Measurements from ENCODE around the gene RIMBP3C.
"Not testable (repeated sequence)": the region's sequence is repeated elsewhere in the genome, so short reads cannot be mapped to it uniquely, and the experiment has no call there.

Gene RIMBP3C

GRCh38 chr22:21551361-21551760 lies at the start of gene RIMBP3C:
TSS of gene RIMBP3C (minus strand) at chr22:21551461. CDS start at chr22:21550976, 485 bp downstream.
- not testable (repeated sequence) for H4K20me1 ChIP-seq (ENCODE audit: insufficient read depth, low read length, poor library complexity, severe bottlenecking); H3F3A ChIP-seq (ENCODE audit: low read depth); H3K9me3 ChIP-seq (ENCODE audit: insufficient read depth, low read depth, low read length); H3K9me2 ChIP-seq (replicated peaks; ENCODE audit: low read depth, low read length); H3K9ac ChIP-seq (ENCODE audit: low read depth, low read length, poor library complexity, severe bottlenecking); H3K27me3 ChIP-seq (ENCODE audit: insufficient read depth, low read length, poor library complexity, severe bottlenecking); H3K4me1 ChIP-seq (ENCODE audit: insufficient read depth, low read length, poor library complexity, severe bottlenecking); H3K79me2 ChIP-seq (ENCODE audit: insufficient read depth, low read length); H3K4me2 ChIP-seq (ENCODE audit: low read depth, low read length, poor library complexity, severe bottlenecking); H3K4me3 ChIP-seq (ENCODE audit: low read length, poor library complexity, severe bottlenecking); H3K36me3 ChIP-seq (ENCODE audit: insufficient read depth, low read length); H2AFZ ChIP-seq (ENCODE audit: low read length)

- no peaks in the 10 kb centered on the region for H3K4me1 ChIP-seq (ENCODE audit: insufficient read depth, low read length, poor library complexity, severe bottlenecking)
- no peaks in the 10 kb centered on the region for H3K9me2 ChIP-seq (replicated peaks; ENCODE audit: low read depth, low read length)
- H3K27me3 ChIP-seq (ENCODE audit: insufficient read depth, low read length, poor library complexity, severe bottlenecking): no peaks in the 10 kb centered on the region
- H3K9ac ChIP-seq (ENCODE audit: low read depth, low read length, poor library complexity, severe bottlenecking): no peak overlapping the region
- TF ChIP-seq CTCF (conservative IDR thresholded peaks at IDR 0.05; ENCODE audit: low read length) (no peak), EZH2phosphoT487 (IDR thresholded peaks at IDR 0.05; ENCODE audit: borderline replicate concordance) (no peak)
- no peak overlapping the region for H3K4me2 ChIP-seq (ENCODE audit: low read depth, low read length, poor library complexity, severe bottlenecking)
- H3F3A ChIP-seq (ENCODE audit: low read depth): no peaks in the 10 kb centered on the region
- H3K4me3 ChIP-seq (ENCODE audit: low read length, poor library complexity, severe bottlenecking): no peak overlapping the region
- no peaks in the 10 kb centered on the region for H3K9me3 ChIP-seq (ENCODE audit: insufficient read depth, low read depth, low read length)
- H3K36me3 ChIP-seq (ENCODE audit: insufficient read depth, low read length): peaks cover 54% of the 10 kb centered on the region; the same call in 1 of the 2 replicates
- peaks cover 96% of the 10 kb centered on the region for H3K79me2 ChIP-seq (ENCODE audit: insufficient read depth, low read length)
- H2AFZ ChIP-seq (ENCODE audit: low read length): no peak overlapping the region
- H4K20me1 ChIP-seq (ENCODE audit: insufficient read depth, low read length, poor library complexity, severe bottlenecking): peaks cover 78% of the 10 kb centered on the region
Observed at GRCh38 chr22:21599053-21599893, 48.0 kb upstream of the RIMBP3C start.

GRCh38 chr22:21598302-21598701 lies 47.0 kb upstream of the RIMBP3C start:
- no peak overlapping the region for H2AFZ ChIP-seq (ENCODE audit: low read length)
- H4K20me1 ChIP-seq (ENCODE audit: insufficient read depth, low read length, poor library complexity, severe bottlenecking): peaks cover 81% of the 10 kb centered on the region
- no peaks in the 10 kb centered on the region for H3K9me2 ChIP-seq (replicated peaks; ENCODE audit: low read depth, low read length)
- H3F3A ChIP-seq (ENCODE audit: low read depth): no peaks in the 10 kb centered on the region
- no peaks in the 10 kb centered on the region for H3K9me3 ChIP-seq (ENCODE audit: insufficient read depth, low read depth, low read length)
- no peak overlapping the region for H3K4me2 ChIP-seq (ENCODE audit: low read depth, low read length, poor library complexity, severe bottlenecking)
- no peaks in the 10 kb centered on the region for H3K27me3 ChIP-seq (ENCODE audit: insufficient read depth, low read length, poor library complexity, severe bottlenecking)
- H3K9ac ChIP-seq (ENCODE audit: low read depth, low read length, poor library complexity, severe bottlenecking): no peak overlapping the region
- H3K79me2 ChIP-seq (ENCODE audit: insufficient read depth, low read length): peaks cover 98% of the 10 kb centered on the region
- no peak for TF ChIP-seq EZH2phosphoT487 (IDR thresholded peaks at IDR 0.05; ENCODE audit: borderline replicate concordance)
- TF ChIP-seq CTCF (conservative IDR thresholded peaks at IDR 0.05; ENCODE audit: low read length): no peak
- H3K4me1 ChIP-seq (ENCODE audit: insufficient read depth, low read length, poor library complexity, severe bottlenecking): no peaks in the 10 kb centered on the region
- H3K4me3 ChIP-seq (ENCODE audit: low read length, poor library complexity, severe bottlenecking): no peak overlapping the region
- peaks cover 63% of the 10 kb centered on the region; the same call in 1 of the 2 replicates for H3K36me3 ChIP-seq (ENCODE audit: insufficient read depth, low read length)

- not testable (repeated sequence) for H3K27me3 ChIP-seq (ENCODE audit: insufficient read depth, low read length, poor library complexity, severe bottlenecking); H3K9me2 ChIP-seq (replicated peaks; ENCODE audit: low read depth, low read length); H3K4me2 ChIP-seq (ENCODE audit: low read depth, low read length, poor library complexity, severe bottlenecking); H3K4me1 ChIP-seq (ENCODE audit: insufficient read depth, low read length, poor library complexity, severe bottlenecking); H3K9me3 ChIP-seq (ENCODE audit: insufficient read depth, low read depth, low read length); H3F3A ChIP-seq (ENCODE audit: low read depth); H2AFZ ChIP-seq (ENCODE audit: low read length); H3K4me3 ChIP-seq (ENCODE audit: low read length, poor library complexity, severe bottlenecking); H3K9ac ChIP-seq (ENCODE audit: low read depth, low read length, poor library complexity, severe bottlenecking)
- Histone ChIP-seq H3K79me2 (ENCODE audit: insufficient read depth, low read length) (peaks cover 99% of the 10 kb centered on the region), H4K20me1 (ENCODE audit: insufficient read depth, low read length, poor library complexity, severe bottlenecking) (peaks cover 85% of the 10 kb centered on the region), H3K36me3 (ENCODE audit: insufficient read depth, low read length) (peaks cover 69% of the 10 kb centered on the region; the same call in 1 of the 2 replicates)
Observed at GRCh38 chr22:21596356-21597135, 45.3 kb upstream of the RIMBP3C start.

Measured in Loucy (cell line).